ENCODE results near the gene TRIM9.
"Not testable (repeated sequence)": the region's sequence is repeated elsewhere in the genome, so short reads cannot be mapped to it uniquely, and the experiment has no call there.

The TRIM9 gene

GRCh38 chr14:51004352-51004800 lies 90.5 kb downstream of the TRIM9 start:
- DNase-seq (ENCODE audit: low spot score) = no peak

- no peak for DNase-seq (ENCODE audit: low spot score)
These were observed 92.4 kb downstream of the TRIM9 start for GRCh38 chr14:51002406-51002999.

- no peak for DNase-seq (ENCODE audit: low spot score)
These were observed 94.3 kb downstream of the TRIM9 start for GRCh38 chr14:51000566-51000965.

- no peak for DNase-seq (ENCODE audit: low spot score)
These were observed 95.2 kb downstream of the TRIM9 start for GRCh38 chr14:50999726-51000125.

- DNase-seq (ENCODE audit: low spot score) = no peak
These were observed 96.3 kb downstream of the TRIM9 start for GRCh38 chr14:50998612-50999011.

- DNase-seq (ENCODE audit: low spot score) = no peak
These were observed 97.2 kb downstream of the TRIM9 start for GRCh38 chr14:50997712-50998111.

GRCh38 chr14:50994158-50994557 lies 100.7 kb downstream of the TRIM9 start:
- DNase-seq (ENCODE audit: low spot score) = not testable (repeated sequence)

GRCh38 chr14:50985859-50986331 lies 109.0 kb downstream of the TRIM9 start:
- DNase-seq (ENCODE audit: low spot score) = no peak

GRCh38 chr14:50985124-50985858 lies 109.6 kb downstream of the TRIM9 start:
- DNase-seq (ENCODE audit: low spot score) = no peak

- no peak for DNase-seq (ENCODE audit: low spot score)
These were observed 110.7 kb downstream of the TRIM9 start for GRCh38 chr14:50984036-50984710.

GRCh38 chr14:50979941-50980850 lies 114.7 kb downstream of the TRIM9 start:
- no peak for DNase-seq (ENCODE audit: low spot score)

- no peak for DNase-seq (ENCODE audit: low spot score)
These were observed 116.0 kb downstream of the TRIM9 start for GRCh38 chr14:50978888-50979287.

- DNase-seq (ENCODE audit: low spot score) = no peak
These were observed 116.4 kb downstream of the TRIM9 start for GRCh38 chr14:50978529-50978871.

GRCh38 chr14:50977863-50978528 lies 116.9 kb downstream of the TRIM9 start:
- no peak for DNase-seq (ENCODE audit: low spot score)

GRCh38 chr14:50974118-50974517 lies 120.8 kb downstream of the TRIM9 start:
- no peak for DNase-seq (ENCODE audit: low spot score)

GRCh38 chr14:50972734-50973133 lies 122.2 kb downstream of the TRIM9 start:
- DNase-seq (ENCODE audit: low spot score) = no peak

GRCh38 chr14:50970886-50971781 lies 123.8 kb downstream of the TRIM9 start:
- no peak for DNase-seq (ENCODE audit: low spot score)

GRCh38 chr14:50967790-50968189 lies 127.1 kb downstream of the TRIM9 start:
- no peak for DNase-seq (ENCODE audit: low spot score)

GRCh38 chr14:50967103-50967502 lies 127.8 kb downstream of the TRIM9 start:
- DNase-seq (ENCODE audit: low spot score) = no peak

GRCh38 chr14:50964683-50965390 lies 130.1 kb downstream of the TRIM9 start:
- DNase-seq (ENCODE audit: low spot score) = no peak

Data from RKO (cell line).